ENCODE measurements around the gene RAB44. TPM values are rescaled to one million over a fixed set of nuclear protein-coding genes. Genes with fewer than 3 reads are reported as not detected.

RAB44 gene
- total RNA-seq, 1 donor from 2014 or later: not detected

- Mint-ChIP-seq H3K4me3 (no peak overlapping the region), H3K36me3 (no peaks in the 10 kb centered on the region), H3K27me3 (no peaks in the 10 kb centered on the region), H3K9me3 (no peaks in the 10 kb centered on the region), H3K27ac (peak overlapping the region; percentile 96), H3K4me1 (ENCODE audit: unreplicated experiment) (peaks cover 19% of the 10 kb centered on the region)
- no peak for TF ChIP-seq CTCF (conservative IDR thresholded peaks at IDR 0.05)
- no peak for DNase-seq (ENCODE audit: extremely low spot score, unreplicated experiment)
Measured at GRCh38 chr6:36666287-36666686, 31.3 kb upstream of the RAB44 start.

GRCh38 chr6:36666826-36667591 is 30.6 kb upstream of the RAB44 start:
- H3K27me3 Mint-ChIP-seq: no peaks in the 10 kb centered on the region
- TF ChIP-seq CTCF (conservative IDR thresholded peaks at IDR 0.05): no peak
- peak overlapping the region; percentile 96 for H3K27ac Mint-ChIP-seq
- no peaks in the 10 kb centered on the region for H3K36me3 Mint-ChIP-seq
- DNase-seq (ENCODE audit: extremely low spot score, unreplicated experiment): peak; percentile 74
- H3K4me3 Mint-ChIP-seq: peak overlapping the region; percentile 60
- peaks cover 19% of the 10 kb centered on the region for H3K4me1 Mint-ChIP-seq (ENCODE audit: unreplicated experiment)
- H3K9me3 Mint-ChIP-seq: no peaks in the 10 kb centered on the region

GRCh38 chr6:36668591-36668990 is 29.0 kb upstream of the RAB44 start:
- no peaks in the 10 kb centered on the region for H3K27me3 Mint-ChIP-seq
- H3K27ac Mint-ChIP-seq: peak overlapping the region; percentile 31
- peaks cover 19% of the 10 kb centered on the region for H3K4me1 Mint-ChIP-seq (ENCODE audit: unreplicated experiment)
- H3K36me3 Mint-ChIP-seq: no peaks in the 10 kb centered on the region
- no peak overlapping the region for H3K4me3 Mint-ChIP-seq
- DNase-seq (ENCODE audit: extremely low spot score, unreplicated experiment): no peak
- TF ChIP-seq CTCF (conservative IDR thresholded peaks at IDR 0.05): no peak
- H3K9me3 Mint-ChIP-seq: no peaks in the 10 kb centered on the region

- DNase-seq (ENCODE audit: extremely low spot score, unreplicated experiment): no peak
- no peaks in the 10 kb centered on the region for H3K27me3 Mint-ChIP-seq
- no peaks in the 10 kb centered on the region for H3K36me3 Mint-ChIP-seq
- H3K27ac Mint-ChIP-seq: no peak overlapping the region
- H3K4me1 Mint-ChIP-seq (ENCODE audit: unreplicated experiment): peaks cover 19% of the 10 kb centered on the region
- no peak for TF ChIP-seq CTCF (conservative IDR thresholded peaks at IDR 0.05)
- no peak overlapping the region for H3K4me3 Mint-ChIP-seq
- no peaks in the 10 kb centered on the region for H3K9me3 Mint-ChIP-seq
Measured at GRCh38 chr6:36669002-36669401, 28.6 kb upstream of the RAB44 start.

GRCh38 chr6:36670271-36670670 is 27.4 kb upstream of the RAB44 start:
- no peak for DNase-seq (ENCODE audit: extremely low spot score, unreplicated experiment)
- TF ChIP-seq CTCF (conservative IDR thresholded peaks at IDR 0.05): no peak
- no peaks in the 10 kb centered on the region for H3K27me3 Mint-ChIP-seq
- H3K4me1 Mint-ChIP-seq (ENCODE audit: unreplicated experiment): peaks cover 19% of the 10 kb centered on the region
- H3K27ac Mint-ChIP-seq: no peak overlapping the region
- H3K36me3 Mint-ChIP-seq: no peaks in the 10 kb centered on the region
- no peaks in the 10 kb centered on the region for H3K9me3 Mint-ChIP-seq
- H3K4me3 Mint-ChIP-seq: no peak overlapping the region

Data from type B pancreatic cell (in vitro differentiated cells).